H1 (cell line): ENCODE measurements around the gene ZRANB3. TPM values are rescaled to one million over a fixed set of nuclear protein-coding genes. Genes with fewer than 3 reads are reported as not detected.
A peak's percentile ranks its signal among the peaks of the same experiment; 100 is the strongest.

Experiments
- CTCF ChIA-PET: fragments of 300-600 bp; sonication (Branson Sonifier 250); formaldehyde crosslinking; loops from one replicate; lab custom pipeline; 2021; ENCODE audit not compliant: partially characterized antibody; lab: Charles Lee
- POLR2A ChIA-PET: fragments of 300-600 bp; sonication (Branson Sonifier 250); formaldehyde crosslinking; loops from one replicate; lab custom pipeline; 2021; ENCODE audit warnings: inconsistent platforms; ENCODE audit not compliant: partially characterized antibody; lab: Charles Lee
- DNase-seq, 2 experiments: peaks; one replicate each; pipeline versions ENCODE4 v3.0.0 to v3.0.0-alpha.2; 2010 to 2022; ENCODE audit warnings: low spot score in 2 of 2, low read depth in 1 of 2, mixed read lengths in 1 of 2
- FAIRE-seq: peaks from 2 replicates; lab custom pipeline; 2011; peaks lifted over from hg19 to GRCh38; lab: Jason Lieb, UNC
- H2AFZ ChIP-seq: 2 replicates; pipeline ENCODE4 v1.8.1; 2012; ENCODE audit warnings: low read length, inconsistent platforms
- H2AK5ac ChIP-seq: 2 replicates; pipeline ENCODE4 v1.6.1; 2013; ENCODE audit warnings: low read depth, low read length
- H2BK120ac ChIP-seq: replicated peaks from 2 replicates; pipeline ENCODE3; 2013; ENCODE audit warnings: low read depth, low read length, inconsistent platforms
- H2BK12ac ChIP-seq: 2 replicates; pipeline ENCODE4 v1.6.1; 2013; ENCODE audit warnings: low read depth, low read length
- H2BK15ac ChIP-seq: 2 replicates; pipeline ENCODE4 v1.6.1; 2013; ENCODE audit warnings: low read length
- H2BK20ac ChIP-seq: 2 replicates; pipeline ENCODE4 v1.6.1; 2013; ENCODE audit warnings: low read length
- H2BK5ac ChIP-seq: 2 replicates; pipeline ENCODE4 v1.6.1; 2013; ENCODE audit warnings: low read depth, low read length
- H3K14ac ChIP-seq: 2 replicates; pipeline ENCODE4 v1.6.1; 2013; ENCODE audit warnings: inconsistent platforms; ENCODE audit not compliant: insufficient read length
- H3K18ac ChIP-seq: 2 replicates; pipeline ENCODE4 v1.6.1; 2013; ENCODE audit warnings: low read length; ENCODE audit errors: extremely low read depth
- H3K23ac ChIP-seq: 2 replicates; pipeline ENCODE4 v1.6.1; 2013; ENCODE audit warnings: inconsistent platforms; ENCODE audit not compliant: insufficient read length
- H3K23me2 ChIP-seq: 2 replicates; pipeline ENCODE4 v1.6.1; 2013; ENCODE audit warnings: low read depth, low read length
- H3K27ac ChIP-seq: 2 replicates; pipeline ENCODE4 v1.6.1; 2011; ENCODE audit warnings: low read depth, low read length, inconsistent platforms
- H3K27me3 ChIP-seq, 4 experiments: replicated peaks in 1 of 4; 1 replicate in 1 of 4; 2 replicates in 3 of 4; pipeline versions ENCODE4 v1.6.1 to v1.8.1; 2011 to 2013; ENCODE audit warnings: low read length in 3 of 4, mild to moderate bottlenecking in 3 of 4, inconsistent platforms in 2 of 4, mixed read lengths in 2 of 4, moderate library complexity in 1 of 4; ENCODE audit not compliant: control insufficient read depth in 3 of 4, insufficient read depth in 3 of 4; ENCODE audit errors: extremely low read depth in 1 of 4
- H3K36me3 ChIP-seq, 4 experiments: 2 replicates each; pipeline versions ENCODE4 v1.6.1 to v1.8.1; 2011 to 2013; ENCODE audit warnings: mild to moderate bottlenecking in 4 of 4, low read length in 3 of 4, moderate library complexity in 2 of 4, control low read depth in 1 of 4, inconsistent platforms in 1 of 4; ENCODE audit not compliant: insufficient read depth in 4 of 4, control insufficient read depth in 2 of 4
- H3K4ac ChIP-seq: replicated peaks from 2 replicates; pipeline ENCODE3; 2013; ENCODE audit warnings: low read length, low read depth, mixed read lengths, inconsistent platforms; ENCODE audit not compliant: insufficient read length
- H3K4me1 ChIP-seq, 4 experiments: replicated peaks in 1 of 4; 1 replicate in 1 of 4; 2 replicates in 3 of 4; pipeline versions ENCODE4 v1.6.1 to v1.8.1; 2011 to 2013; ENCODE audit warnings: low read length in 3 of 4, inconsistent platforms in 2 of 4, mixed read lengths in 1 of 4; ENCODE audit not compliant: insufficient read depth in 4 of 4, control insufficient read depth in 3 of 4
- H3K4me2 ChIP-seq, 2 experiments: 2 replicates each; pipeline versions ENCODE4 v1.6.1 to v1.8.1; 2011 to 2013; ENCODE audit warnings: low read depth in 2 of 2, low read length in 2 of 2, control low read depth in 1 of 2, inconsistent platforms in 1 of 2, mild to moderate bottlenecking in 1 of 2; ENCODE audit not compliant: insufficient read depth in 1 of 2
- H3K4me3 ChIP-seq, 4 experiments: fragments of 200-600, 300-600 bp in 1 of 4; sonication (generic), shearing (Covaris generic), sonication (Bioruptor Twin) in 1 of 4; 2 replicates each; pipeline versions ENCODE4 v1.5.1 to v1.8.1; 2011 to 2016; ENCODE audit warnings: low read length in 4 of 4, low read depth in 3 of 4, control low read depth in 2 of 4, inconsistent platforms in 2 of 4, mild to moderate bottlenecking in 2 of 4, mixed read lengths in 1 of 4, moderate library complexity in 1 of 4; ENCODE audit not compliant: insufficient read depth in 2 of 4; ENCODE audit errors: extremely low read depth in 1 of 4
- H3K56ac ChIP-seq: replicated peaks from 2 replicates; pipeline ENCODE3; 2013; ENCODE audit warnings: low read depth, mild to moderate bottlenecking, mixed read lengths, low read length, inconsistent platforms; ENCODE audit not compliant: insufficient read length
- H3K79me1 ChIP-seq: 2 replicates; pipeline ENCODE4 v1.6.1; 2013; ENCODE audit warnings: low read depth, low read length, control low read depth
- H3K79me2 ChIP-seq, 2 experiments: 2 replicates each; pipeline versions ENCODE4 v1.6.1 to v1.8.1; 2012 to 2013; ENCODE audit warnings: low read length in 2 of 2, mild to moderate bottlenecking in 2 of 2, inconsistent platforms in 1 of 2; ENCODE audit not compliant: insufficient read depth in 2 of 2, control insufficient read depth in 1 of 2
- H3K9ac ChIP-seq, 4 experiments: replicated peaks in 1 of 4; 1 replicate in 1 of 4; 2 replicates in 3 of 4; pipeline versions ENCODE4 v1.6.1 to v1.8.1; 2011 to 2013; ENCODE audit warnings: low read depth in 3 of 4, low read length in 3 of 4, control low read depth in 2 of 4, mild to moderate bottlenecking in 2 of 4, moderate library complexity in 2 of 4, inconsistent platforms in 1 of 4; ENCODE audit errors: extremely low read depth in 1 of 4
- H3K9me3 ChIP-seq, 2 experiments: 2 replicates each; pipeline versions ENCODE4 v1.6.1 to v1.8.1; 2012 to 2013; ENCODE audit warnings: mild to moderate bottlenecking in 2 of 2, moderate library complexity in 2 of 2, control low read depth in 1 of 2, inconsistent platforms in 1 of 2, low read depth in 1 of 2, low read length in 1 of 2, mixed read lengths in 1 of 2; ENCODE audit not compliant: insufficient read depth in 2 of 2
- H4K20me1 ChIP-seq, 2 experiments: replicated peaks in 1 of 2; 2 replicates each; pipeline versions ENCODE3 to v1.8.1; 2011 to 2013; ENCODE audit warnings: inconsistent platforms in 2 of 2, low read length in 2 of 2, mild to moderate bottlenecking in 1 of 2; ENCODE audit not compliant: insufficient read depth in 2 of 2, control insufficient read depth in 1 of 2
- H4K5ac ChIP-seq: 2 replicates; pipeline ENCODE4 v1.6.1; 2013; ENCODE audit warnings: low read length, low read depth, mixed read lengths, inconsistent platforms; ENCODE audit not compliant: insufficient read length
- H4K8ac ChIP-seq: 2 replicates; pipeline ENCODE4 v1.8.0; 2013; ENCODE audit warnings: mild to moderate bottlenecking, moderate library complexity, low read length, inconsistent platforms; ENCODE audit not compliant: insufficient read depth; ENCODE audit errors: extremely low read depth
- H4K91ac ChIP-seq: replicated peaks from 2 replicates; pipeline ENCODE3; 2013; ENCODE audit warnings: low read length, mixed read lengths, inconsistent platforms; ENCODE audit not compliant: insufficient read length
- POU5F1 ChIP-seq: IDR thresholded peaks from 2 replicates; pipeline ENCODE4 v1.6.1; 2011; ENCODE audit warnings: low read depth, mild to moderate bottlenecking, low read length, moderate library complexity
- SP4 ChIP-seq: IDR thresholded peaks from 2 replicates; pipeline ENCODE4 v1.6.1; 2012; ENCODE audit warnings: low read length, inconsistent platforms
- TBP ChIP-seq: IDR thresholded peaks from 2 replicates; pipeline ENCODE4 v1.6.1; 2011; ENCODE audit warnings: low read depth, low read length, improper control_type of control experiment
- WGBS, 2 experiments: shearing (Covaris generic) in 1 of 2; methylation state at CpG; one replicate each; pipeline versions ENCODE4 v1.1.6 to v1.1.7; 2013 to 2015; ENCODE audit warnings: low lambda C conversion rate in 2 of 2, mixed read lengths in 2 of 2, inconsistent platforms in 1 of 2, low coverage in 1 of 2, missing lambda C conversion rate in 1 of 2; ENCODE audit not compliant: insufficient replicate concordance in 2 of 2, insufficient coverage in 1 of 2, insufficient read length in 1 of 2; ENCODE audit errors: extremely low coverage in 1 of 2, missing lambda C conversion rate in 1 of 2; 5-methylcytosine and 5-hydroxymethylcytosine counted together
- polyA plus RNA-seq, 7 experiments: library from polyadenylated mRNA; depleted of rRNA in 3 of 7; stranded (reverse) in 5 of 7; unstranded in 2 of 7; fragments of >200 nt in 5 of 7; fragments of 200-250 nt in 2 of 7; gene quantifications; 1 replicate in 5 of 7; 2 replicates in 1 of 7; 4 replicates in 1 of 7; pipeline versions ENCODE4 v1.2.1 to v1.2.3, GENCODE V29; 2011 to 2013; ENCODE audit warnings: missing spikeins in 2 of 7, mixed read lengths in 2 of 7
- total RNA-seq: library from RNA; stranded (reverse); fragmentation: NEBNext Ultra II Directional; extraction: Animal tissue kit (Norgen Biotek cat#: 25700); gene quantifications from 2 replicates; pipeline ENCODE4 v1.2.1, GENCODE V29; 2021

The ZRANB3 gene
- total and polyA plus RNA-seq, 2 of the 8 experiments (the other 6 are each of a cell fraction or from before 2014, with no cell fraction given): 4.5 to 19.3 TPM

DNA sequence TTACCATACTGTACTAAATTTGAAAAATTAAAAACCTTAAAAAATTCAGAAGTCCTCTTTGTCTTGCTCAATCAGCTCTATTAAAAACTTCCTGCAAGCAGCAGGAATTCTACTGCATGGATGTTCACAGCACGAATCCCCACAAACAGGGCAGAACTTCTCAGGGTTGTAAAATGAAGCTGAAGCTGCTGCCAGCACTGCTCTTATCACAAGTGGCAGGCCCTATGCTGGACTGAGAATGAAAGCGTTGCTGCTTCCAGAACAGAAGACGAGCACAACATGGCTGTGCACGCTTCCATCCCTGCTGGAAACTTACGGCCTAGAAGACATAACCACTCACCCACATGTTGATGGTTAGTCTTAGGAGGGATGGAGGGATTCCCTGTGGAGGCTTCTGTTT lies 345.0 kb downstream of the ZRANB3 start:
- no peak for TF ChIP-seq TBP
- no peak for TF ChIP-seq SP4
- no peak for TF ChIP-seq POU5F1
- Histone ChIP-seq H3K27ac (no peak overlapping the region), H3K79me1 (no peaks in the 10 kb centered on the region), H3K4me2 (no peak overlapping the region), H4K5ac (no peak overlapping the region), H4K20me1 (no peaks in the 10 kb centered on the region), H2AK5ac (no peak overlapping the region), H2BK20ac (no peak overlapping the region), H3K27me3 (no peaks in the 10 kb centered on the region), H2BK12ac (no peak overlapping the region), H3K23me2 (no peaks in the 10 kb centered on the region), H2BK5ac (no peak overlapping the region), H3K18ac (no peak overlapping the region), H4K8ac (no peak overlapping the region), H3K4me3 (no peak overlapping the region), H3K9me3 (no peaks in the 10 kb centered on the region), H3K4me1 (peaks cover 0 to 3% (median 2%) of the 10 kb centered on the region in 4 experiments; a peak in 3 of 7 replicates), H3K14ac (no peak overlapping the region), H4K91ac (no peak overlapping the region), H3K9ac (0 out of 7 replicates have a peak overlapping the region, but pooled peaks of 1 of the 4 experiments have one; percentile 4), H2AFZ (no peak overlapping the region), H3K56ac (no peak overlapping the region), H2BK120ac (no peak overlapping the region), H3K23ac (no peak overlapping the region), H2BK15ac (no peak overlapping the region), H3K4ac (no peak overlapping the region), H3K36me3 (no peaks in the 10 kb centered on the region), H3K79me2 (no peaks in the 10 kb centered on the region)
- FAIRE-seq: no peak
- no peak for DNase-seq
- 87% methylated on average over 5 of the region's 5 CpGs; no CpG with 5 or more reads in 1 of the 2 experiments for WGBS, 2 experiments
- CTCF ChIA-PET: no interaction called here
- POLR2A ChIA-PET: no interaction called here
